K562 (cell line): ENCODE results near the gene KLHL15. TPM values are rescaled to one million over a fixed set of nuclear protein-coding genes. Genes with fewer than 3 reads are reported as not detected.

ENCODE experiments used
- polyA plus RNA-seq, 8 experiments: library from polyadenylated mRNA; depleted of rRNA in 4 of 8; stranded (reverse) in 5 of 8; unstranded in 3 of 8; fragments of >200 nt; fragmentation: Nextera tagmentation in 2 of 8; fragmentation: Illumina TruSeq in 1 of 8; extraction: Ambion mirVana in 2 of 8; extraction: Trizol in 1 of 8; gene quantifications; 2 replicates each; pipeline versions ENCODE4 v1.2.1 to v1.2.3, GENCODE V29; 2011 to 2014; ENCODE audit warnings: inconsistent platforms in 1 of 8, missing spikeins in 1 of 8
- total RNA-seq, 7 experiments: library from RNA; depleted of rRNA in 6 of 7; stranded (reverse); fragments of >200 nt in 6 of 7; fragmentation: Illumina TruSeq in 2 of 7; extraction: Trizol in 2 of 7; gene quantifications; 2 replicates each; pipeline versions ENCODE4 v1.2.1 to v1.2.3, GENCODE V29; 2011 to 2021; ENCODE audit warnings: low replicate concordance in 1 of 7
- TF ChIP-seq, protein P1 (sequence below): fragments of 450-650 bp; IDR thresholded peaks from 2 replicates; pipeline ENCODE4 v1.6.1; 2016; ENCODE audit warnings: mild to moderate bottlenecking, moderate library complexity

KLHL15 gene
- total and polyA plus RNA-seq, 9 of the 15 experiments (the other 6 are each of a cell fraction or from before 2014, with no cell fraction given): 3.0 to 12.4 (median 7.6) TPM

DNA sequence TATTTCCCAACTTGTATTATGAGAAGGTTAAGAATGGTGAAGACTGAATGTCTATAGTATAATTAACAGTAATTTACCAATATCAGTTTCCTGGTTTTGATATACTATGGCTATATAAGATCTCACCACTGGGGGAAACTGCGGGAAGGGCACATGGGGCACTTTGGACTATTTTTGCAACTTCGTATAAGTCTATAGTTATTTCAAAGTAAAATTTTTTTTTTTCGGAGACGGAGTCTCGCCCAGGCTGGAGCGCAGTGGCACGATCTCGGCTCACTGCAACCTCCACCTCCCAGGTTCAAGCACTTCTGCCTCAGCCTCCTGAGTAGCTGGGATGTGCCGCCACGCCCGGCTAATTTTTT, 73.1 kb downstream of the KLHL15 start (continued):
- TF ChIP-seq, protein P1, sequence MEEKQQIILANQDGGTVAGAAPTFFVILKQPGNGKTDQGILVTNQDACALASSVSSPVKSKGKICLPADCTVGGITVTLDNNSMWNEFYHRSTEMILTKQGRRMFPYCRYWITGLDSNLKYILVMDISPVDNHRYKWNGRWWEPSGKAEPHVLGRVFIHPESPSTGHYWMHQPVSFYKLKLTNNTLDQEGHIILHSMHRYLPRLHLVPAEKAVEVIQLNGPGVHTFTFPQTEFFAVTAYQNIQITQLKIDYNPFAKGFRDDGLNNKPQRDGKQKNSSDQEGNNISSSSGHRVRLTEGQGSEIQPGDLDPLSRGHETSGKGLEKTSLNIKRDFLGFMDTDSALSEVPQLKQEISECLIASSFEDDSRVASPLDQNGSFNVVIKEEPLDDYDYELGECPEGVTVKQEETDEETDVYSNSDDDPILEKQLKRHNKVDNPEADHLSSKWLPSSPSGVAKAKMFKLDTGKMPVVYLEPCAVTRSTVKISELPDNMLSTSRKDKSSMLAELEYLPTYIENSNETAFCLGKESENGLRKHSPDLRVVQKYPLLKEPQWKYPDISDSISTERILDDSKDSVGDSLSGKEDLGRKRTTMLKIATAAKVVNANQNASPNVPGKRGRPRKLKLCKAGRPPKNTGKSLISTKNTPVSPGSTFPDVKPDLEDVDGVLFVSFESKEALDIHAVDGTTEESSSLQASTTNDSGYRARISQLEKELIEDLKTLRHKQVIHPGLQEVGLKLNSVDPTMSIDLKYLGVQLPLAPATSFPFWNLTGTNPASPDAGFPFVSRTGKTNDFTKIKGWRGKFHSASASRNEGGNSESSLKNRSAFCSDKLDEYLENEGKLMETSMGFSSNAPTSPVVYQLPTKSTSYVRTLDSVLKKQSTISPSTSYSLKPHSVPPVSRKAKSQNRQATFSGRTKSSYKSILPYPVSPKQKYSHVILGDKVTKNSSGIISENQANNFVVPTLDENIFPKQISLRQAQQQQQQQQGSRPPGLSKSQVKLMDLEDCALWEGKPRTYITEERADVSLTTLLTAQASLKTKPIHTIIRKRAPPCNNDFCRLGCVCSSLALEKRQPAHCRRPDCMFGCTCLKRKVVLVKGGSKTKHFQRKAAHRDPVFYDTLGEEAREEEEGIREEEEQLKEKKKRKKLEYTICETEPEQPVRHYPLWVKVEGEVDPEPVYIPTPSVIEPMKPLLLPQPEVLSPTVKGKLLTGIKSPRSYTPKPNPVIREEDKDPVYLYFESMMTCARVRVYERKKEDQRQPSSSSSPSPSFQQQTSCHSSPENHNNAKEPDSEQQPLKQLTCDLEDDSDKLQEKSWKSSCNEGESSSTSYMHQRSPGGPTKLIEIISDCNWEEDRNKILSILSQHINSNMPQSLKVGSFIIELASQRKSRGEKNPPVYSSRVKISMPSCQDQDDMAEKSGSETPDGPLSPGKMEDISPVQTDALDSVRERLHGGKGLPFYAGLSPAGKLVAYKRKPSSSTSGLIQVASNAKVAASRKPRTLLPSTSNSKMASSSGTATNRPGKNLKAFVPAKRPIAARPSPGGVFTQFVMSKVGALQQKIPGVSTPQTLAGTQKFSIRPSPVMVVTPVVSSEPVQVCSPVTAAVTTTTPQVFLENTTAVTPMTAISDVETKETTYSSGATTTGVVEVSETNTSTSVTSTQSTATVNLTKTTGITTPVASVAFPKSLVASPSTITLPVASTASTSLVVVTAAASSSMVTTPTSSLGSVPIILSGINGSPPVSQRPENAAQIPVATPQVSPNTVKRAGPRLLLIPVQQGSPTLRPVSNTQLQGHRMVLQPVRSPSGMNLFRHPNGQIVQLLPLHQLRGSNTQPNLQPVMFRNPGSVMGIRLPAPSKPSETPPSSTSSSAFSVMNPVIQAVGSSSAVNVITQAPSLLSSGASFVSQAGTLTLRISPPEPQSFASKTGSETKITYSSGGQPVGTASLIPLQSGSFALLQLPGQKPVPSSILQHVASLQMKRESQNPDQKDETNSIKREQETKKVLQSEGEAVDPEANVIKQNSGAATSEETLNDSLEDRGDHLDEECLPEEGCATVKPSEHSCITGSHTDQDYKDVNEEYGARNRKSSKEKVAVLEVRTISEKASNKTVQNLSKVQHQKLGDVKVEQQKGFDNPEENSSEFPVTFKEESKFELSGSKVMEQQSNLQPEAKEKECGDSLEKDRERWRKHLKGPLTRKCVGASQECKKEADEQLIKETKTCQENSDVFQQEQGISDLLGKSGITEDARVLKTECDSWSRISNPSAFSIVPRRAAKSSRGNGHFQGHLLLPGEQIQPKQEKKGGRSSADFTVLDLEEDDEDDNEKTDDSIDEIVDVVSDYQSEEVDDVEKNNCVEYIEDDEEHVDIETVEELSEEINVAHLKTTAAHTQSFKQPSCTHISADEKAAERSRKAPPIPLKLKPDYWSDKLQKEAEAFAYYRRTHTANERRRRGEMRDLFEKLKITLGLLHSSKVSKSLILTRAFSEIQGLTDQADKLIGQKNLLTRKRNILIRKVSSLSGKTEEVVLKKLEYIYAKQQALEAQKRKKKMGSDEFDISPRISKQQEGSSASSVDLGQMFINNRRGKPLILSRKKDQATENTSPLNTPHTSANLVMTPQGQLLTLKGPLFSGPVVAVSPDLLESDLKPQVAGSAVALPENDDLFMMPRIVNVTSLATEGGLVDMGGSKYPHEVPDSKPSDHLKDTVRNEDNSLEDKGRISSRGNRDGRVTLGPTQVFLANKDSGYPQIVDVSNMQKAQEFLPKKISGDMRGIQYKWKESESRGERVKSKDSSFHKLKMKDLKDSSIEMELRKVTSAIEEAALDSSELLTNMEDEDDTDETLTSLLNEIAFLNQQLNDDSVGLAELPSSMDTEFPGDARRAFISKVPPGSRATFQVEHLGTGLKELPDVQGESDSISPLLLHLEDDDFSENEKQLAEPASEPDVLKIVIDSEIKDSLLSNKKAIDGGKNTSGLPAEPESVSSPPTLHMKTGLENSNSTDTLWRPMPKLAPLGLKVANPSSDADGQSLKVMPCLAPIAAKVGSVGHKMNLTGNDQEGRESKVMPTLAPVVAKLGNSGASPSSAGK: peak; percentile 44; the same call in 1 of the 2 replicates
- TF ChIP-seq, all 486 proteins: peak for 10
